Measurements from ENCODE around the gene ROGDI.

DNA sequence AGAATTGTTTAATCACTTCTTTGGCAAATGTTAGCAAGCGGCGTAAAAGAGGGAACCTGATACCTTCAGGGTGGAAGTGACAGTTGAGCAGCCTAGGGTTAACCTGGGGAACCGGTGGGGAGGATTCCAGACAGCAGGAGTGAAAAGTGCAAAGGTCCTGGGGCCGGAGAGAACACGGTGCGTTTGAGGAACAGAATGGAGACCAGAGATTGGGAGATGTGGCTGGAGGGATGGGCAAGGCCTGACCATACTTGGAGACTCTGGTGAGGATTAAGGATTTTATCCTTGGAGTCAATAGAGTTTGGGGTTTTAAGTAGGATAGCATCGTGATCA lies 33.2 kb downstream of the ROGDI start:
- TF ChIP-seq TAF1 (IDR thresholded peaks at IDR 0.05; ENCODE audit: borderline replicate concordance, insufficient read depth, low read length) = no peak
- TF ChIP-seq, protein P1, sequence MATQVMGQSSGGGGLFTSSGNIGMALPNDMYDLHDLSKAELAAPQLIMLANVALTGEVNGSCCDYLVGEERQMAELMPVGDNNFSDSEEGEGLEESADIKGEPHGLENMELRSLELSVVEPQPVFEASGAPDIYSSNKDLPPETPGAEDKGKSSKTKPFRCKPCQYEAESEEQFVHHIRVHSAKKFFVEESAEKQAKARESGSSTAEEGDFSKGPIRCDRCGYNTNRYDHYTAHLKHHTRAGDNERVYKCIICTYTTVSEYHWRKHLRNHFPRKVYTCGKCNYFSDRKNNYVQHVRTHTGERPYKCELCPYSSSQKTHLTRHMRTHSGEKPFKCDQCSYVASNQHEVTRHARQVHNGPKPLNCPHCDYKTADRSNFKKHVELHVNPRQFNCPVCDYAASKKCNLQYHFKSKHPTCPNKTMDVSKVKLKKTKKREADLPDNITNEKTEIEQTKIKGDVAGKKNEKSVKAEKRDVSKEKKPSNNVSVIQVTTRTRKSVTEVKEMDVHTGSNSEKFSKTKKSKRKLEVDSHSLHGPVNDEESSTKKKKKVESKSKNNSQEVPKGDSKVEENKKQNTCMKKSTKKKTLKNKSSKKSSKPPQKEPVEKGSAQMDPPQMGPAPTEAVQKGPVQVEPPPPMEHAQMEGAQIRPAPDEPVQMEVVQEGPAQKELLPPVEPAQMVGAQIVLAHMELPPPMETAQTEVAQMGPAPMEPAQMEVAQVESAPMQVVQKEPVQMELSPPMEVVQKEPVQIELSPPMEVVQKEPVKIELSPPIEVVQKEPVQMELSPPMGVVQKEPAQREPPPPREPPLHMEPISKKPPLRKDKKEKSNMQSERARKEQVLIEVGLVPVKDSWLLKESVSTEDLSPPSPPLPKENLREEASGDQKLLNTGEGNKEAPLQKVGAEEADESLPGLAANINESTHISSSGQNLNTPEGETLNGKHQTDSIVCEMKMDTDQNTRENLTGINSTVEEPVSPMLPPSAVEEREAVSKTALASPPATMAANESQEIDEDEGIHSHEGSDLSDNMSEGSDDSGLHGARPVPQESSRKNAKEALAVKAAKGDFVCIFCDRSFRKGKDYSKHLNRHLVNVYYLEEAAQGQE (IDR thresholded peaks at IDR 0.05; ENCODE audit: insufficient read depth in 1 of 2, low read depth in 2 of 2, low read length in 2 of 2) = no peak

Data from PFSK-1 (cell line).